Mucosa of rectum (tissue), 2 donors: ENCODE data around the gene UBE3B.

Source experiments
- H3K27ac ChIP-seq, 2 donors: one replicate each; pipeline ENCODE4 v1.7.0; 2013; ENCODE audit warnings: inconsistent platforms in 2 of 2, low read depth in 2 of 2, low read length in 2 of 2
- H3K27me3 ChIP-seq, 2 donors: one replicate each; pipeline ENCODE4 v1.7.0; 2013; ENCODE audit warnings: low read length in 2 of 2; ENCODE audit not compliant: control insufficient read depth in 2 of 2, insufficient read depth in 2 of 2
- H3K36me3 ChIP-seq, 2 donors: one replicate each; pipeline ENCODE4 v1.7.0; 2013; ENCODE audit warnings: low read length in 2 of 2; ENCODE audit not compliant: control insufficient read depth in 2 of 2, insufficient read depth in 2 of 2
- H3K4me1 ChIP-seq, 2 donors: one replicate each; pipeline ENCODE4 v1.7.0; 2013; ENCODE audit warnings: low read length in 2 of 2, mild to moderate bottlenecking in 1 of 2; ENCODE audit not compliant: control insufficient read depth in 2 of 2, insufficient read depth in 2 of 2
- H3K4me3 ChIP-seq, 2 donors: one replicate each; pipeline ENCODE4 v1.7.0; 2013; ENCODE audit warnings: low read length in 2 of 2
- H3K9ac ChIP-seq, 2 donors: one replicate each; pipeline ENCODE4 v1.7.0; 2013; ENCODE audit warnings: low read length in 2 of 2, low read depth in 1 of 2, mild to moderate bottlenecking in 1 of 2
- H3K9me3 ChIP-seq, 2 donors: one replicate each; pipeline ENCODE4 v1.7.0; 2013; ENCODE audit warnings: low read length in 2 of 2; ENCODE audit not compliant: control insufficient read depth in 2 of 2
- donor health status: healthy.
- donor health status: Normal muscosa, but diverticular disease.

UBE3B gene

GRCh38 chr12:109510196-109510595 is 32.8 kb downstream of the UBE3B start:
- no peak overlapping the region for H3K4me3 ChIP-seq
- no peak overlapping the region for H3K27ac ChIP-seq
- peaks cover 73 to 86% of the 10 kb centered on the region in 2 donors for H3K36me3 ChIP-seq

GRCh38 chr12:109512608-109513007 is 35.2 kb downstream of the UBE3B start:
- no peaks in the 10 kb centered on the region for H3K9me3 ChIP-seq
- H3K4me3 ChIP-seq: no peak overlapping the region
- H3K27ac ChIP-seq: no peak overlapping the region
- H3K4me1 ChIP-seq: no peaks in the 10 kb centered on the region
- H3K9ac ChIP-seq: no peak overlapping the region
- peaks cover 67 to 77% of the 10 kb centered on the region in 2 donors for H3K36me3 ChIP-seq
- no peaks in the 10 kb centered on the region for H3K27me3 ChIP-seq

More at GRCh38 chr12:109510196-109510595, 32.8 kb downstream of the UBE3B start:
- Histone ChIP-seq H3K9ac (no peak overlapping the region), H3K27me3 (no peaks in the 10 kb centered on the region), H3K9me3 (no peaks in the 10 kb centered on the region), H3K4me1 (no peaks in the 10 kb centered on the region)

- Histone ChIP-seq H3K4me1 (no peaks in the 10 kb centered on the region), H3K27me3 (no peaks in the 10 kb centered on the region), H3K9me3 (no peaks in the 10 kb centered on the region), H3K9ac (no peak overlapping the region), H3K4me3 (no peak overlapping the region), H3K27ac (no peak overlapping the region), H3K36me3 (peaks cover 65 to 77% of the 10 kb centered on the region in 2 donors)
These were observed 35.6 kb downstream of the UBE3B start for GRCh38 chr12:109513051-109513450.

- Histone ChIP-seq H3K27me3 (no peaks in the 10 kb centered on the region), H3K36me3 (peaks cover 59 to 75% of the 10 kb centered on the region in 2 donors), H3K4me1 (peaks cover 0 to 3% of the 10 kb centered on the region in 2 donors), H3K9ac (no peak overlapping the region), H3K4me3 (no peak overlapping the region), H3K9me3 (no peaks in the 10 kb centered on the region), H3K27ac (no peak overlapping the region)
These were observed 36.5 kb downstream of the UBE3B start for GRCh38 chr12:109513977-109514376.

GRCh38 chr12:109517619-109518018 is 40.2 kb downstream of the UBE3B start:
- Histone ChIP-seq H3K27ac (no peak overlapping the region), H3K36me3 (peaks cover 45 to 79% of the 10 kb centered on the region in 2 donors)

GRCh38 chr12:109518820-109519665 is 41.6 kb downstream of the UBE3B start:
- Histone ChIP-seq H3K9ac (no peak overlapping the region), H3K27ac (peak overlapping the region; percentile 34 to 35), H3K27me3 (no peaks in the 10 kb centered on the region), H3K36me3 (peaks cover 50 to 82% of the 10 kb centered on the region in 2 donors), H3K4me3 (no peak overlapping the region), H3K4me1 (peaks cover 0 to 3% of the 10 kb centered on the region in 2 donors), H3K9me3 (no peaks in the 10 kb centered on the region)

More at GRCh38 chr12:109517619-109518018, 40.2 kb downstream of the UBE3B start:
- no peaks in the 10 kb centered on the region for H3K27me3 ChIP-seq
- no peak overlapping the region for H3K4me3 ChIP-seq
- H3K4me1 ChIP-seq: peaks cover 0 to 3% of the 10 kb centered on the region in 2 donors
- no peak overlapping the region for H3K9ac ChIP-seq
- no peaks in the 10 kb centered on the region for H3K9me3 ChIP-seq

- H3K27me3 ChIP-seq: no peaks in the 10 kb centered on the region
- peaks cover 52 to 81% of the 10 kb centered on the region in 2 donors for H3K36me3 ChIP-seq
- no peak overlapping the region for H3K9ac ChIP-seq
- H3K9me3 ChIP-seq: no peaks in the 10 kb centered on the region
- peak overlapping the region; percentile 28 to 35 for H3K27ac ChIP-seq
- no peak overlapping the region for H3K4me3 ChIP-seq
- peaks cover 0 to 3% of the 10 kb centered on the region in 2 donors for H3K4me1 ChIP-seq
These were observed 42.4 kb downstream of the UBE3B start for GRCh38 chr12:109519787-109520186.

- peaks cover 0 to 3% of the 10 kb centered on the region in 2 donors for H3K4me1 ChIP-seq
- no peak overlapping the region for H3K4me3 ChIP-seq
- H3K27me3 ChIP-seq: no peaks in the 10 kb centered on the region
- H3K9ac ChIP-seq: no peak overlapping the region
- no peaks in the 10 kb centered on the region for H3K9me3 ChIP-seq
- H3K36me3 ChIP-seq: peaks cover 51 to 88% of the 10 kb centered on the region in 2 donors
- no peak overlapping the region for H3K27ac ChIP-seq
These were observed 44.4 kb downstream of the UBE3B start for GRCh38 chr12:109521831-109522230.

- H3K9ac ChIP-seq: no peak overlapping the region
- H3K9me3 ChIP-seq: no peaks in the 10 kb centered on the region
- no peak overlapping the region for H3K4me3 ChIP-seq
- H3K27me3 ChIP-seq: no peaks in the 10 kb centered on the region
- H3K27ac ChIP-seq: no peak overlapping the region
- H3K36me3 ChIP-seq: peaks cover 49 to 87% of the 10 kb centered on the region in 2 donors
- peaks cover 0 to 3% of the 10 kb centered on the region in 2 donors for H3K4me1 ChIP-seq
These were observed 45.6 kb downstream of the UBE3B start for GRCh38 chr12:109523071-109523470.

GRCh38 chr12:109523504-109523903 is 46.1 kb downstream of the UBE3B start:
- H3K36me3 ChIP-seq: peaks cover 50 to 85% of the 10 kb centered on the region in 2 donors
- peaks cover 0 to 2% of the 10 kb centered on the region in 2 donors for H3K4me1 ChIP-seq
- no peaks in the 10 kb centered on the region for H3K27me3 ChIP-seq
- no peak overlapping the region for H3K9ac ChIP-seq
- H3K27ac ChIP-seq: no peak overlapping the region
- no peak overlapping the region for H3K4me3 ChIP-seq
- no peaks in the 10 kb centered on the region for H3K9me3 ChIP-seq
